ENCODE results near the gene STK32B. TPM values are rescaled to one million over a fixed set of nuclear protein-coding genes. Genes with fewer than 3 reads are reported as not detected.
A peak's percentile ranks its signal among the peaks of the same experiment; 100 is the strongest.

The STK32B gene
- total RNA-seq, 1 donor from 2014 or later, result 46.9 TPM

GRCh38 chr4:5029447-5029846, 21.8 kb upstream of the STK32B start:
- no peaks in the 10 kb centered on the region for H3K9me3 Mint-ChIP-seq (ENCODE audit: unreplicated experiment)
- no peak for TF ChIP-seq CTCF (IDR thresholded peaks at IDR 0.05)
- no peaks in the 10 kb centered on the region for H3K36me3 Mint-ChIP-seq (ENCODE audit: unreplicated experiment)
- H3K4me3 Mint-ChIP-seq (ENCODE audit: unreplicated experiment), result no peak overlapping the region
- no peak for DNase-seq (ENCODE audit: extremely low spot score, unreplicated experiment)
- peaks cover 32% of the 10 kb centered on the region for H3K4me1 Mint-ChIP-seq (ENCODE audit: unreplicated experiment)
- no peaks in the 10 kb centered on the region for H3K27me3 Mint-ChIP-seq (ENCODE audit: unreplicated experiment)
- H3K27ac Mint-ChIP-seq (ENCODE audit: unreplicated experiment), result no peak overlapping the region

DNA sequence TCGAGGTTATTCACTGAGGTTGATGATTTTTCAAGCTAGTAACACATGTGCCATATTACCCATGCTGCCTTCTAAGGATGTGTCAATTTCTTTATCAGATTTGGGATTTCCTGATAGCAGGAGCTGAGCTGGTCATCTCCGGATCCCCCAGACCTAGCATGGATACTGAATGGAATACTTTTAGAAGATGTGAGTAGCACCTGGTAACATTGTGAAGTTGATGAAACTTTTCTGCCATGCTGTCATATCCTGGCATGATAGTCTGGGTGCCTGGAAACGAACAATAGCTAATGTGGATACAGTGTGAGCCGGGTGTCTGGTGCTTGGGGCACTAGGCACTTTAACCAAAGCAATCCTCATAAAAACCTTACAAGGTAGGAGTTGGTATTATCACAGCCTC, 21.1 kb upstream of the STK32B start:
- H3K9me3 Mint-ChIP-seq (ENCODE audit: unreplicated experiment), result no peaks in the 10 kb centered on the region
- H3K4me3 Mint-ChIP-seq (ENCODE audit: unreplicated experiment), result no peak overlapping the region
- peaks cover 34% of the 10 kb centered on the region for H3K4me1 Mint-ChIP-seq (ENCODE audit: unreplicated experiment)
- H3K36me3 Mint-ChIP-seq (ENCODE audit: unreplicated experiment), result no peaks in the 10 kb centered on the region
- no peak for TF ChIP-seq CTCF (IDR thresholded peaks at IDR 0.05)
- no peak for DNase-seq (ENCODE audit: extremely low spot score, unreplicated experiment)
- no peak overlapping the region for H3K27ac Mint-ChIP-seq (ENCODE audit: unreplicated experiment)
- H3K27me3 Mint-ChIP-seq (ENCODE audit: unreplicated experiment), result no peaks in the 10 kb centered on the region

DNA sequence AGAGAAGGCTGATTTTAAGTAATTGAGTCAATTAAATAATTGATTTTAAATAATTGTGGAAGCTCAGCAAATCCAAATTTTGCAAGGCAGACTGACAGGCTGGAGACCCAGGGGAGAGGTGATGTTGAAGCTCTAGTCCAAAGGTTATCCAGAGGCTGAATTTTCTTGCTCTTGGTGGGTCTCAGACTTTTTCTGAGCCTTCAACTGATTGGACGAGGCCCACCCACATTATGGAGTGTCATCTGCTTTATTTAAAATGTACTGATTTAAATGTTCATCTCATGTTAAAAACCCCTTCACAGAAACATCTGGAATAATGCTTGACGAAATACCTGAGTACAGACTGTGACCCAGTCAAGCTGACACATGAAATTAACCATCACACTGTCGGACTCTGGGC, 20.4 kb upstream of the STK32B start:
- Mint-ChIP-seq H3K27me3 (ENCODE audit: unreplicated experiment) (no peaks in the 10 kb centered on the region), H3K36me3 (ENCODE audit: unreplicated experiment) (no peaks in the 10 kb centered on the region), H3K4me1 (ENCODE audit: unreplicated experiment) (peaks cover 39% of the 10 kb centered on the region), H3K9me3 (ENCODE audit: unreplicated experiment) (no peaks in the 10 kb centered on the region), H3K27ac (ENCODE audit: unreplicated experiment) (no peak overlapping the region), H3K4me3 (ENCODE audit: unreplicated experiment) (no peak overlapping the region)
- no peak for TF ChIP-seq CTCF (IDR thresholded peaks at IDR 0.05)
- DNase-seq (ENCODE audit: extremely low spot score, unreplicated experiment), result no peak

DNA sequence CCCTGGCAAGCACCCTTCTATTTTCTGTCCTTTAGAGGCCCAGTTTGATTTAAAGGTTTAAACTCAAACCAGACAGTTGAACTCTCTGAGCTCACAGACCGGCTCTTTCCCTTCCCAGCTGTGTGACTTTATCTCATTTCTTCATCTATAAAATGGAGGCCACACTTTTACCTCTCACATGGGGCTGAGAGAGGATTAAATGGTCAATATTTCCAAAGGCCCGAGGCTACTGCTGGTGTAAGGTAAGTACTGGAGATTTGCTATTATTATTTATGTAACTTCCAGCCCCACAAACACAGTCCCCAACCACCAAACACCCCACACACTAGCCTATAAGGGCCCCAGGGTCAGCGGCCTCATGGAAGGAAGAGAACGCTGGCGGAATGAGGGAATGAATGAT, 18.5 kb upstream of the STK32B start:
- Mint-ChIP-seq H3K9me3 (ENCODE audit: unreplicated experiment) (no peaks in the 10 kb centered on the region), H3K36me3 (ENCODE audit: unreplicated experiment) (no peaks in the 10 kb centered on the region), H3K4me3 (ENCODE audit: unreplicated experiment) (no peak overlapping the region), H3K27ac (ENCODE audit: unreplicated experiment) (peak overlapping the region; percentile 96), H3K27me3 (ENCODE audit: unreplicated experiment) (no peaks in the 10 kb centered on the region), H3K4me1 (ENCODE audit: unreplicated experiment) (peaks cover 46% of the 10 kb centered on the region)
- no peak for TF ChIP-seq CTCF (IDR thresholded peaks at IDR 0.05)
- no peak for DNase-seq (ENCODE audit: extremely low spot score, unreplicated experiment)

GRCh38 chr4:5033281-5033841, 17.9 kb upstream of the STK32B start:
- Mint-ChIP-seq H3K4me3 (ENCODE audit: unreplicated experiment) (peak overlapping the region; percentile 48), H3K36me3 (ENCODE audit: unreplicated experiment) (no peaks in the 10 kb centered on the region)

More at GRCh38 chr4:5033281-5033841, 17.9 kb upstream of the STK32B start:
- Mint-ChIP-seq H3K27me3 (ENCODE audit: unreplicated experiment) (no peaks in the 10 kb centered on the region), H3K4me1 (ENCODE audit: unreplicated experiment) (peaks cover 52% of the 10 kb centered on the region), H3K27ac (ENCODE audit: unreplicated experiment) (peak overlapping the region; percentile 96), H3K9me3 (ENCODE audit: unreplicated experiment) (no peaks in the 10 kb centered on the region)
- DNase-seq (ENCODE audit: extremely low spot score, unreplicated experiment), result no peak
- TF ChIP-seq CTCF (IDR thresholded peaks at IDR 0.05), result no peak
